K562 (cell line): Measurements from ENCODE around the gene AGAP3. TPM values are rescaled to one million over a fixed set of nuclear protein-coding genes. Genes with fewer than 3 reads are reported as not detected.

Experiments used
- ATF4 ChIP-seq: fragments of 450-650 bp; formaldehyde crosslinking; IDR thresholded peaks from 2 replicates; pipeline ENCODE4 v1.4.0; 2022; ENCODE audit warnings: mild to moderate bottlenecking, moderate library complexity
- BACH1 ChIP-seq: fragments of 200-800 bp; sonication (Bioruptor generic); IDR thresholded peaks from 2 replicates; pipeline ENCODE4 v1.6.1; 2016; ENCODE audit warnings: missing genetic modification characterization, missing compliant biosample characterization
- CBFA2T3 ChIP-seq: fragments of 450-650 bp; IDR thresholded peaks from 2 replicates; pipeline ENCODE4 v1.6.1; 2017
- CREB5 ChIP-seq: fragments of 250-450 bp; sonication (Bioruptor Pico); IDR thresholded peaks from 2 replicates; pipeline ENCODE4 v1.5.0; 2020; ENCODE audit warnings: mild to moderate bottlenecking
- LEF1 ChIP-seq: fragments of 450-650 bp; IDR thresholded peaks from 2 replicates; pipeline ENCODE4 v1.6.1; 2016; ENCODE audit warnings: mild to moderate bottlenecking
- MAZ ChIP-seq, 2 experiments: fragments of 450-650 bp in 1 of 2; sonication (generic) in 1 of 2; formaldehyde crosslinking; IDR thresholded peaks in 1 of 2; conservative IDR thresholded peaks in 1 of 2; 2 replicates each; pipeline versions ENCODE4 v1.4.0 to v1.5.0; 2020; ENCODE audit warnings: mild to moderate bottlenecking in 1 of 2, missing genetic modification reagents in 1 of 2
- PHF8 ChIP-seq: fragments of 200-600 bp; sonication (generic); IDR thresholded peaks from 2 replicates; pipeline ENCODE4 v1.6.1; 2012; ENCODE audit warnings: mixed run types, mild to moderate bottlenecking, inconsistent platforms, low read length, moderate library complexity, borderline replicate concordance
- PRMT5 ChIP-seq: sonication (generic); formaldehyde crosslinking; IDR thresholded peaks from 2 replicates; pipeline ENCODE4 v1.5.0; 2020; ENCODE audit warnings: missing genetic modification reagents
- SP1 ChIP-seq: sonication (generic); formaldehyde crosslinking; IDR thresholded peaks from 2 replicates; pipeline ENCODE4 v1.8.1; 2022; ENCODE audit warnings: mild to moderate bottlenecking, missing genetic modification reagents
- WHSC1 ChIP-seq: IDR thresholded peaks from one replicate; pipeline ENCODE4 v1.6.1; 2012; ENCODE audit warnings: low read length, control low read depth, inconsistent platforms
- ZBTB26 ChIP-seq: fragments of 450-650 bp; formaldehyde crosslinking; IDR thresholded peaks from 2 replicates; pipeline ENCODE4 v1.4.0; 2022; ENCODE audit warnings: missing genetic modification characterization
- ZKSCAN3 ChIP-seq: fragments of 250-450 bp; sonication (Bioruptor Pico); IDR thresholded peaks from 2 replicates; pipeline ENCODE4 v1.4.0; 2020
- ZNF175 ChIP-seq: fragments of 200-800 bp; sonication (Bioruptor generic); IDR thresholded peaks from 2 replicates; pipeline ENCODE4 v1.6.1; 2016; ENCODE audit warnings: low read depth, mild to moderate bottlenecking, missing genetic modification characterization, missing compliant biosample characterization
- polyA plus RNA-seq, 8 experiments: library from polyadenylated mRNA; depleted of rRNA in 4 of 8; stranded (reverse) in 5 of 8; unstranded in 3 of 8; fragments of >200 nt; fragmentation: Nextera tagmentation in 2 of 8; fragmentation: Illumina TruSeq in 1 of 8; extraction: Ambion mirVana in 2 of 8; extraction: Trizol in 1 of 8; gene quantifications; 2 replicates each; pipeline versions ENCODE4 v1.2.1 to v1.2.3, GENCODE V29; 2011 to 2014; ENCODE audit warnings: inconsistent platforms in 1 of 8, missing spikeins in 1 of 8
- total RNA-seq, 7 experiments: library from RNA; depleted of rRNA in 6 of 7; stranded (reverse); fragments of >200 nt in 6 of 7; fragmentation: Illumina TruSeq in 2 of 7; extraction: Trizol in 2 of 7; gene quantifications; 2 replicates each; pipeline versions ENCODE4 v1.2.1 to v1.2.3, GENCODE V29; 2011 to 2021; ENCODE audit warnings: low replicate concordance in 1 of 7
- TF ChIP-seq, protein P1 (sequence below): fragments of 450-650 bp; IDR thresholded peaks from 2 replicates; pipeline ENCODE4 v1.6.1; 2017; ENCODE audit warnings: antibody characterized with exemption, mild to moderate bottlenecking
- TF ChIP-seq, protein P2 (sequence below): sonication (generic); formaldehyde crosslinking; IDR thresholded peaks from 2 replicates; pipeline ENCODE4 v1.8.0; 2023; ENCODE audit warnings: mild to moderate bottlenecking, missing genetic modification reagents
- TF ChIP-seq, protein P3 (sequence below): IDR thresholded peaks from 2 replicates; pipeline ENCODE4 v1.6.1; 2011; ENCODE audit warnings: borderline replicate concordance, low read depth, mild to moderate bottlenecking, moderate library complexity, low read length; ENCODE audit not compliant: insufficient read depth, poor library complexity, severe bottlenecking

AGAP3 gene
- total and polyA plus RNA-seq, 9 of the 15 experiments (the other 6 are each of a cell fraction or from before 2014, with no cell fraction given), result 3.4 to 208 (median 62.2) TPM

DNA sequence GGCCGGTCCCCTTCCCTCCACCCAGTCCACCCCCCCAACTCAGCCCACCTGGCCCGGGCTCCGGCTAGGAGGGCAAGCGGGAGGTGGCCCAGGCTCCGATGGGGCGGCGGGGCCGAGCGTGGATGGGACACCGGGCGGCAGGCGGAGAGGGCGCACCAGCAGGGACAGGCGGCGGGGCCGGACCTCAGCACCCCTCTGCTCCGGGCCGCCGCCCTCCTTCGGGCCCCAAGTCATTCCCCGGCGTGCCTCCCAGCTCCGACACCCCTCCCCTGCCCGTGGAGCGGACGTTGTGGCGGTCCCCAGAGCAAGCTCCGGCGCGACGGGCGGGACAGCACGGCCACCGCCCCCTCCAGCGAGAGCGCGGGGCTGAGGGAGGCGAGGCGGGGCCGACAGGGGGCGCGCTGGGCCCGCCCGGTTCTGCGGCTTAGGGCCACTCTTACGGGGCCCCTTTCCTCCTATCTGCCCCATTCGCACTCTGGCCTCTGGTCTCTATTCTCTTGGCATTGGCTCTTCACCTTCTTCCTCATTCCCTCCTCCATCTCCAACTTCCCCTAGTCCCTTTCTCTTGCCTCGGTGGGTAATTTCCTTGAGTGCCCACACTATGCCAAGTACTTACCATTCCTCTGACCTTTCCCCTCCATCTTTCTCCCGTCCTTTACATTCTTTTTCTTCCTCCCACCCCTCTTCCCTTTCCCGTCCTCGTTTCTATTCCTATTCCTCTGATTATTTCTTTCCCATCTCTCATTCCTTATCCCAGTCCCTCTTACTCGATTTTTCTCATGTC lies 81.9 kb downstream of the AGAP3 start (continued):
- no peak for TF ChIP-seq CREB5 (CRISPR knock-in tag)
- no peak for TF ChIP-seq BACH1
- no peak for TF ChIP-seq PHF8
- TF ChIP-seq, protein P1, sequence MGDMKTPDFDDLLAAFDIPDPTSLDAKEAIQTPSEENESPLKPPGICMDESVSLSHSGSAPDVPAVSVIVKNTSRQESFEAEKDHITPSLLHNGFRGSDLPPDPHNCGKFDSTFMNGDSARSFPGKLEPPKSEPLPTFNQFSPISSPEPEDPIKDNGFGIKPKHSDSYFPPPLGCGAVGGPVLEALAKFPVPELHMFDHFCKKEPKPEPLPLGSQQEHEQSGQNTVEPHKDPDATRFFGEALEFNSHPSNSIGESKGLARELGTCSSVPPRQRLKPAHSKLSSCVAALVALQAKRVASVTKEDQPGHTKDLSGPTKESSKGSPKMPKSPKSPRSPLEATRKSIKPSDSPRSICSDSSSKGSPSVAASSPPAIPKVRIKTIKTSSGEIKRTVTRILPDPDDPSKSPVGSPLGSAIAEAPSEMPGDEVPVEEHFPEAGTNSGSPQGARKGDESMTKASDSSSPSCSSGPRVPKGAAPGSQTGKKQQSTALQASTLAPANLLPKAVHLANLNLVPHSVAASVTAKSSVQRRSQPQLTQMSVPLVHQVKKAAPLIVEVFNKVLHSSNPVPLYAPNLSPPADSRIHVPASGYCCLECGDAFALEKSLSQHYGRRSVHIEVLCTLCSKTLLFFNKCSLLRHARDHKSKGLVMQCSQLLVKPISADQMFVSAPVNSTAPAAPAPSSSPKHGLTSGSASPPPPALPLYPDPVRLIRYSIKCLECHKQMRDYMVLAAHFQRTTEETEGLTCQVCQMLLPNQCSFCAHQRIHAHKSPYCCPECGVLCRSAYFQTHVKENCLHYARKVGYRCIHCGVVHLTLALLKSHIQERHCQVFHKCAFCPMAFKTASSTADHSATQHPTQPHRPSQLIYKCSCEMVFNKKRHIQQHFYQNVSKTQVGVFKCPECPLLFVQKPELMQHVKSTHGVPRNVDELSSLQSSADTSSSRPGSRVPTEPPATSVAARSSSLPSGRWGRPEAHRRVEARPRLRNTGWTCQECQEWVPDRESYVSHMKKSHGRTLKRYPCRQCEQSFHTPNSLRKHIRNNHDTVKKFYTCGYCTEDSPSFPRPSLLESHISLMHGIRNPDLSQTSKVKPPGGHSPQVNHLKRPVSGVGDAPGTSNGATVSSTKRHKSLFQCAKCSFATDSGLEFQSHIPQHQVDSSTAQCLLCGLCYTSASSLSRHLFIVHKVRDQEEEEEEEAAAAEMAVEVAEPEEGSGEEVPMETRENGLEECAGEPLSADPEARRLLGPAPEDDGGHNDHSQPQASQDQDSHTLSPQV, result no peak
- no peak for TF ChIP-seq WHSC1
- no peak for TF ChIP-seq SP1 (CRISPR knock-in tag)
- TF ChIP-seq PRMT5 (CRISPR knock-in tag), result no peak
- peak; percentile 82 to 93 for TF ChIP-seq MAZ (CRISPR knock-in tag; conservative IDR thresholded peaks at IDR 0.05 in 1 of 2, IDR thresholded peaks at IDR 0.05 in 1 of 2)
- peak; percentile 52; the same call in 1 of the 2 replicates for TF ChIP-seq LEF1
- TF ChIP-seq ZKSCAN3 (CRISPR knock-in tag), result no peak
- 0 out of 2 replicates have a peak, but pooled peaks have one; percentile 43 for TF ChIP-seq ZBTB26 (CRISPR knock-in tag)
- no peak for TF ChIP-seq ATF4
- no peak for TF ChIP-seq ZNF175 (CRISPR knock-in tag)
- TF ChIP-seq, protein P2, sequence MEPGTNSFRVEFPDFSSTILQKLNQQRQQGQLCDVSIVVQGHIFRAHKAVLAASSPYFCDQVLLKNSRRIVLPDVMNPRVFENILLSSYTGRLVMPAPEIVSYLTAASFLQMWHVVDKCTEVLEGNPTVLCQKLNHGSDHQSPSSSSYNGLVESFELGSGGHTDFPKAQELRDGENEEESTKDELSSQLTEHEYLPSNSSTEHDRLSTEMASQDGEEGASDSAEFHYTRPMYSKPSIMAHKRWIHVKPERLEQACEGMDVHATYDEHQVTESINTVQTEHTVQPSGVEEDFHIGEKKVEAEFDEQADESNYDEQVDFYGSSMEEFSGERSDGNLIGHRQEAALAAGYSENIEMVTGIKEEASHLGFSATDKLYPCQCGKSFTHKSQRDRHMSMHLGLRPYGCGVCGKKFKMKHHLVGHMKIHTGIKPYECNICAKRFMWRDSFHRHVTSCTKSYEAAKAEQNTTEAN (CRISPR knock-in tag), result no peak
- TF ChIP-seq, protein P3, sequence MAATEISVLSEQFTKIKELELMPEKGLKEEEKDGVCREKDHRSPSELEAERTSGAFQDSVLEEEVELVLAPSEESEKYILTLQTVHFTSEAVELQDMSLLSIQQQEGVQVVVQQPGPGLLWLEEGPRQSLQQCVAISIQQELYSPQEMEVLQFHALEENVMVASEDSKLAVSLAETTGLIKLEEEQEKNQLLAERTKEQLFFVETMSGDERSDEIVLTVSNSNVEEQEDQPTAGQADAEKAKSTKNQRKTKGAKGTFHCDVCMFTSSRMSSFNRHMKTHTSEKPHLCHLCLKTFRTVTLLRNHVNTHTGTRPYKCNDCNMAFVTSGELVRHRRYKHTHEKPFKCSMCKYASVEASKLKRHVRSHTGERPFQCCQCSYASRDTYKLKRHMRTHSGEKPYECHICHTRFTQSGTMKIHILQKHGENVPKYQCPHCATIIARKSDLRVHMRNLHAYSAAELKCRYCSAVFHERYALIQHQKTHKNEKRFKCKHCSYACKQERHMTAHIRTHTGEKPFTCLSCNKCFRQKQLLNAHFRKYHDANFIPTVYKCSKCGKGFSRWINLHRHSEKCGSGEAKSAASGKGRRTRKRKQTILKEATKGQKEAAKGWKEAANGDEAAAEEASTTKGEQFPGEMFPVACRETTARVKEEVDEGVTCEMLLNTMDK, result peak; percentile 99
- no peak for TF ChIP-seq CBFA2T3
